GM18508 (cell line): ENCODE measurements around the gene RCCD1.
"Not testable (repeated sequence)": the region's sequence is repeated elsewhere in the genome, so short reads cannot be mapped to it uniquely, and the experiment has no call there.

Experiments used
- ATAC-seq: cut with Tn5 transposase; IDR thresholded peaks from one replicate; pipeline ENCODE4 v1.9.1; 2021; ENCODE audit warnings: moderate number of reproducible peaks; ENCODE audit not compliant: insufficient read depth, unreplicated experiment

RCCD1 gene

GRCh38 chr15:90917569-90917968 lies 37.1 kb upstream of the RCCD1 start:
- no peak for ATAC-seq

GRCh38 chr15:90918034-90918788 lies 36.5 kb upstream of the RCCD1 start:
- no peak for ATAC-seq

GRCh38 chr15:90918835-90919234 lies 35.8 kb upstream of the RCCD1 start:
- ATAC-seq: no peak

- no peak for ATAC-seq
Observed at GRCh38 chr15:90921887-90922286, 32.8 kb upstream of the RCCD1 start.

- ATAC-seq: not testable (repeated sequence)
Observed at GRCh38 chr15:90922712-90923322, 31.9 kb upstream of the RCCD1 start.

- ATAC-seq: no peak
Observed at GRCh38 chr15:90924375-90924774, 30.3 kb upstream of the RCCD1 start.

GRCh38 chr15:90926766-90927165 lies 27.9 kb upstream of the RCCD1 start:
- not testable (repeated sequence) for ATAC-seq

GRCh38 chr15:90928106-90928505 lies 26.6 kb upstream of the RCCD1 start:
- ATAC-seq: not testable (repeated sequence)

GRCh38 chr15:90929246-90930019 lies 25.3 kb upstream of the RCCD1 start:
- ATAC-seq: no peak

- ATAC-seq: no peak
Observed at GRCh38 chr15:90930861-90931574, 23.7 kb upstream of the RCCD1 start.

GRCh38 chr15:90931575-90931827 lies 23.2 kb upstream of the RCCD1 start:
- ATAC-seq: no peak

GRCh38 chr15:90931828-90932659 lies 22.6 kb upstream of the RCCD1 start, which contains the start of gene HDDC3:
TSS of gene HDDC3 (minus strand) at chr15:90932549. CDS start at chr15:90932540, 9 bp downstream.
- peak; percentile 32 for ATAC-seq

GRCh38 chr15:90932660-90932991 lies 22.1 kb upstream of the RCCD1 start:
- no peak for ATAC-seq

GRCh38 chr15:90933301-90933700 lies 21.4 kb upstream of the RCCD1 start:
- no peak for ATAC-seq

- ATAC-seq: peak; percentile 24
Observed at GRCh38 chr15:90934256-90934948, 20.3 kb upstream of the RCCD1 start.

- peak; percentile 29 for ATAC-seq
Observed at GRCh38 chr15:90934949-90935751, 19.5 kb upstream of the RCCD1 start, which contains the start of gene UNC45A. TSS of gene UNC45A (plus strand) at chr15:90935285. CDS start at chr15:90935325, 40 bp downstream.

GRCh38 chr15:90936823-90937222 lies 17.9 kb upstream of the RCCD1 start:
- ATAC-seq: no peak

- ATAC-seq: no peak
Observed at GRCh38 chr15:90938261-90938660, 16.4 kb upstream of the RCCD1 start.

GRCh38 chr15:90939756-90940155 lies 14.9 kb upstream of the RCCD1 start:
- no peak for ATAC-seq
